ENCODE results near the gene FRZB. TPM values are rescaled to one million over a fixed set of nuclear protein-coding genes. Genes with fewer than 3 reads are reported as not detected.
"Not testable (repeated sequence)": the region's sequence is repeated elsewhere in the genome, so short reads cannot be mapped to it uniquely, and the experiment has no call there.

FRZB gene
- total and polyA plus RNA-seq, 2 of the 13 experiments (the other 11 are each of a cell fraction or from before 2014, with no cell fraction given), result 0.04 to 1.2 TPM

DNA sequence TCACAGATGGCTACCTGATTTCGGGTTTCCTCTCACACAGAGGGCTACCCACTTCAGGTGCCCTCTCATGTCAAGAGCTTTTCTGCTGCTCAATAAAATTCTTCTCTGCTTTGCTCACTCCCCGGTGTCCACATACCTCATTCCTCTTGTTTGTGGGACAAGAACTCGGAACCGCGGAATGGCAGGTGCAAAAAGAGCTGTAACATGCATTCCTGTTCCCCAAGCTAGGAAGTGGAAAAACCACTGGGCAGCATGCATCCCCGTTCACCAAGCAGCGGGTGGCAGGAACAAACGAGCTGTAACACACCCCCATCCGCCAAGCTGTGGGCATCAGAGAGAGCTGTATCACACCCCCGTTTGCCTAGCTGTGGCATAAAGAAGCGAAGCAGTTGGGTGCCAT is 27.2 kb upstream of the FRZB start:
- Histone ChIP-seq H4K20me1 (ENCODE audit: insufficient read depth, low read length) (no peaks in the 10 kb centered on the region), H3K4me1 (ENCODE audit: insufficient read depth, low read length) (peaks cover 25% of the 10 kb centered on the region), H3K4me2 (ENCODE audit: low read depth, low read length) (no peak overlapping the region), H3K4me3 (replicated peaks in 1 of 3; ENCODE audit: insufficient read depth in 1 of 3, low read depth in 2 of 3, low read length in 3 of 3) (no peak overlapping the region), H3K79me2 (ENCODE audit: insufficient read depth, low read length) (no peaks in the 10 kb centered on the region), H3K9ac (ENCODE audit: insufficient read depth, low read depth, low read length) (no peak overlapping the region), H3K36me3 (replicated peaks in 1 of 2; ENCODE audit: control insufficient read depth in 1 of 2, insufficient read depth in 2 of 2, low read length in 2 of 2) (no peaks in the 10 kb centered on the region), H3K9me3 (ENCODE audit: low read length) (no peaks in the 10 kb centered on the region), H3K27me3 (ENCODE audit: control insufficient read depth in 1 of 2, insufficient read depth in 2 of 2, low read length in 2 of 2) (no peaks in the 10 kb centered on the region), H3K27ac (ENCODE audit: extremely low read length, insufficient read depth, low read length) (no peak overlapping the region), H2AFZ (ENCODE audit: low read length) (no peak overlapping the region)
- TF ChIP-seq, protein P1, sequence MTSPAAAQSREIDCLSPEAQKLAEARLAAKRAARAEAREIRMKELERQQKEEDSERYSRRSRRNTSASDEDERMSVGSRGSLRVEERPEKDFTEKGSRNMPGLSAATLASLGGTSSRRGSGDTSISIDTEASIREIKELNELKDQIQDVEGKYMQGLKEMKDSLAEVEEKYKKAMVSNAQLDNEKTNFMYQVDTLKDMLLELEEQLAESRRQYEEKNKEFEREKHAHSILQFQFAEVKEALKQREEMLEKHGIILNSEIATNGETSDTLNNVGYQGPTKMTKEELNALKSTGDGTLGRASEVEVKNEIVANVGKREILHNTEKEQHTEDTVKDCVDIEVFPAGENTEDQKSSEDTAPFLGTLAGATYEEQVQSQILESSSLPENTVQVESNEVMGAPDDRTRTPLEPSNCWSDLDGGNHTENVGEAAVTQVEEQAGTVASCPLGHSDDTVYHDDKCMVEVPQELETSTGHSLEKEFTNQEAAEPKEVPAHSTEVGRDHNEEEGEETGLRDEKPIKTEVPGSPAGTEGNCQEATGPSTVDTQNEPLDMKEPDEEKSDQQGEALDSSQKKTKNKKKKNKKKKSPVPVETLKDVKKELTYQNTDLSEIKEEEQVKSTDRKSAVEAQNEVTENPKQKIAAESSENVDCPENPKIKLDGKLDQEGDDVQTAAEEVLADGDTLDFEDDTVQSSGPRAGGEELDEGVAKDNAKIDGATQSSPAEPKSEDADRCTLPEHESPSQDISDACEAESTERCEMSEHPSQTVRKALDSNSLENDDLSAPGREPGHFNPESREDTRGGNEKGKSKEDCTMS (CRISPR knock-in tag; conservative IDR thresholded peaks at IDR 0.05), result no peak
- no TSS peak for BruUV-seq (replicated peaks)
- in situ Hi-C loops (cut with HindIII; ENCODE audit: extremely low pct_ligation_motif_present, low pct_unique_long_range_greater_than_20kb), result no loop called here
- DNase-seq (ENCODE audit: low spot score) (no peak), ATAC-seq (no peak), FAIRE-seq (no peak)
- 86% methylated on average over 11 of the region's 11 CpGs for WGBS (ENCODE audit: low lambda C conversion rate)
- intact Hi-C loops (cut with micrococcal nuclease; ENCODE audit: unreplicated experiment), result no loop called here
- ChIA-PET CTCF (ENCODE audit: low intra/inter-chr PET ratio, low total read pairs) (no interaction called here), POLR2A (no interaction called here)

DNA sequence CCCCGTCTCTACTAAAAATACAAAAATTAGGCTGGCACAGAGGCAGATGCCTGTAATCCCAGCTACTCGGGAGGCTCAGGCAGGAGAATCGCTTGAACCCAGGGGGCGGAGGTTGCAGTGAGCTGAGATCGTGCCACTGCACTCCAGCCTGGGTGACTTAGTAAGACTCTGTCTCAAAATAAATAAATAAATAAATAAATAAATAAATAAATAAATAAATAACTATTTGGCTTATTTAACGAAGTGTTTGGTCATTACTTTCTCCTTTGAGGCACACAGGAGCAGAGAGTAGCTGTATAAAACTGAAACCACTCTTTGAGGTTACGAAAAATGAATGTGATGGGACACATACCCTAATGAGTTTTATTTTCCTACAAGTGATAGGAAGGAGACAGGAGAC is 26.6 kb upstream of the FRZB start:
- H4K20me1 ChIP-seq (ENCODE audit: insufficient read depth, low read length); POLR2A ChIA-PET; H3K79me2 ChIP-seq (ENCODE audit: insufficient read depth, low read length); CTCF ChIA-PET (ENCODE audit: low intra/inter-chr PET ratio, low total read pairs); H3K4me3 ChIP-seq (replicated peaks in 1 of 3; ENCODE audit: insufficient read depth in 1 of 3, low read depth in 2 of 3, low read length in 3 of 3); H3K36me3 ChIP-seq (replicated peaks in 1 of 2; ENCODE audit: control insufficient read depth in 1 of 2, insufficient read depth in 2 of 2, low read length in 2 of 2); H3K9me3 ChIP-seq (ENCODE audit: low read length); H3K4me2 ChIP-seq (ENCODE audit: low read depth, low read length); BruUV-seq (replicated peaks); H2AFZ ChIP-seq (ENCODE audit: low read length); DNase-seq (ENCODE audit: low spot score); ATAC-seq; H3K9ac ChIP-seq (ENCODE audit: insufficient read depth, low read depth, low read length); intact Hi-C loops (cut with micrococcal nuclease; ENCODE audit: unreplicated experiment); H3K27ac ChIP-seq (ENCODE audit: extremely low read length, insufficient read depth, low read length); FAIRE-seq; H3K27me3 ChIP-seq (ENCODE audit: control insufficient read depth in 1 of 2, insufficient read depth in 2 of 2, low read length in 2 of 2); in situ Hi-C loops (cut with HindIII; ENCODE audit: extremely low pct_ligation_motif_present, low pct_unique_long_range_greater_than_20kb): not testable (repeated sequence)
- peaks cover 25% of the 10 kb centered on the region for H3K4me1 ChIP-seq (ENCODE audit: insufficient read depth, low read length)
- WGBS (ENCODE audit: low lambda C conversion rate), result 96% methylated on average over 7 of the region's 7 CpGs

All from HepG2 (cell line).